ENCODE results near the gene LUC7L3.

The LUC7L3 gene

DNA sequence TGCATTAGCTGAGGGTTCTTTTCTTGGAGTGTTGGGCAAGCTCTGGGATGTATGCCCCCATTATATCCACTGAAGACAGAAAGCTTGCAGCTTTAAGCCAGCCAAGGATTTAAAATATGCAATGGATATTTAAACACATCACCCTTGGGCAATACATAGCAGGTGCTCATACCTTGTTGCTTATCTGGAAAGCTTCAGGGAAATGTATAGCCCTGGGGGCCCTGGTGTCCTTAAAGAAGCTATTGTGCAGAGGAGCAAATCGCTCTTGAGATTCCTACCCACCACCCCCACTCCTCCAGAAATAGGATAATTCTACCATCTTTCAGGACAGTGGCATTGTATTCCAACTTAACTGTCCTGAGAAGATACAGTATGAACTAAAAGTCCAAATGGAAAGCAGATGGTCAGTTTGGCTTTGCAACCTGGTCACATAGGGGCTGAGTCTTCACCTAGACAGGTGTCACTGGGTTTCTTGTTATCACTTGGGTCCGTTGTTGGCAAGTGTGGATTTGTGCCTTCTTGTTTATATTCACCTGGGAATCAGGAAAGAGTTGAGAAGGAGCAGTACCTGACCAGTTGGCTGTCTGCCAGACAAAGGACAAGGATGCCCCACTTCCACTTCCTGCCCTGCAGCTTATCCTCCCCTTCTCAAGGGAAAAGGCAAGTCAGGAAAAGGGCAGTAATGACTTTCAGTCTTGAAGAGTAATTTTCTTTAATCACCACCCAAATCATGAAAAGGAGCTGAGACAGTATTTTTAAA lies 44.5 kb downstream of the LUC7L3 start:
- no peak for DNase-seq

- no peak for DNase-seq
Measured at GRCh38 chr17:50764734-50765149, 45.3 kb downstream of the LUC7L3 start.

- no peak for DNase-seq
Measured at GRCh38 chr17:50765454-50766221, 46.2 kb downstream of the LUC7L3 start.

GRCh38 chr17:50766222-50767023 lies 47.0 kb downstream of the LUC7L3 start:
- DNase-seq = no peak

DNA sequence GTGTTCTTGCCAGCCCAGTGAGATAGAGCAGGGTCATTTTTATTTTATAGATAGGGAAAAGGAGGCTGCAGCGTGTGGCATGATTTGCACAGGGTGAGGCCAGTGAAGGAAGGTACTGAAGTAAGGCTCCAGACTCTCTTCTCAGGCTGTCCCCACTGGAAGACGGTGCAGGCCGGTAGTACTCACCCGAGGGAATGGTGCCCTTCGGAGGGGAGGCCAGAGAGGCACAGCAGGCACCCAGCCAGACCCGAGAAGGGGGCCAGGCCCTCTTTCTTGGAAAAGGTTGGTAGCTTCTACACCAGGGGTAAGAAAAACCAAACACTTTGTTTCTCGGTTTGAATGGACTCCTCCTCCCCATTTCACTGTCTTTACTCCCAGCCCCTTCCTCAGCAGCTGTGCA lies 47.6 kb downstream of the LUC7L3 start:
- no peak for DNase-seq

DNA sequence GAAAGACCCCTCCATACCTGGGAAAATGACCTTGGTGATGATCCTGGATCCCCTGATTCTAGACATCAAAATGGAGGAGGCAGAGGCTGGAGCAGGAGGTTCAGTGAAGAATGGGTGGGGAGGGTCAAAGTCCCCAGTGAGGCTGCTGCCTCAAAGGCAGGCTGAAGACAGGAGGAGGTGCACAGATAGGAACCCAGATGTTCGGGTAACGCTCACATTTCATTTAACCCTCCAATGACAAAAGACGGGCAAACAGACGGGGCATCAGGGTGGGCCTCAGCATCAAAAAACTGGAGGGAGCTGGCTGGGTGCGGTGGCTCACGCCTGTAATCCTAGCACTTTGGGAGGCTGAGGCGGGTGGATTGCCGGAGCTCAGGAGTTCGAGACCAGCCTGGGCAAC lies 48.0 kb downstream of the LUC7L3 start, which contains the start of gene ANKRD40CL:
Gene ANKRD40CL (minus strand): TSS at position 73 of the 400 bp plus-strand sequence. CDS start 605 bp downstream, outside the sequence.
- DNase-seq = no peak

- no peak for DNase-seq
Measured at GRCh38 chr17:50768346-50768761, 49.0 kb downstream of the LUC7L3 start.

DNA sequence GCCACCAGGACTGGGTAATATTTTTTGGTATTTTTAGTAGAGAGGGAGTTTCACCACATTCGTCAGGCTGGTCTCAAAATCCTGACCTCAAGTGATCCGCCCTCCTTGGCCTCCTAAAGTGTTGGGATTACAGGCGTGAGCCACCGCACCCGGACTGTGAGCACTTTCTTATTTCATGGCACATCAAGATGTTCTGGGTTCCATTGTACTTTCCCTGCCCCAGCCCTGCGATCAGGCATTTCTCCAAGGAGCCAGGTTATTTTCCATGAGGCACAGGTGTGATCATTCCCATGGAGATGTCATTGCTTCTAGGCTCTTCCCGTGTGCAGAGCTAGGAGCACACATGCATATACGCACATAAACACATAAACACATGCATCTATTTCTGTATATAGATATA lies 50.5 kb downstream of the LUC7L3 start:
- DNase-seq = no peak

DNA sequence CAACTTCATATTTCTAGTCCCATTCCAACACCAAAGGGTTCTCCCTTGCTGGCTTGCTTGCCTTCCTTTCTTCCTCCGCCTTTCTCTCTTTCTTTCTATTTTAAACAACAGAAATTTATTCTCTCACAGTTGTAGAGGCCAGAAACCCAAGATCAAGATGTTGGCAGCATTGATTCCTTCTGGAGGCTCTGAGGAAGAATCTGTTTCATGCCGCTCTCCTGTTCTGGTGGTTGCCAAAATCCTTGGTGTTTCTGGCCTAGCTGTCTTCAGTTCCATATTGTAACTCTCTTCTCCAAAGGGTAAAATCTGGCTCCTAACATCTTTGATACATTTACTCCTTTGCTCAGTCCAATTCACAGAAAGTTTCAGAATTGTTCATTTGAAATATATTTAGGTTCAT lies 50.9 kb downstream of the LUC7L3 start:
- DNase-seq = no peak

- DNase-seq = no peak
Measured at GRCh38 chr17:50771991-50772785, 52.8 kb downstream of the LUC7L3 start.

GRCh38 chr17:50774225-50774803 lies 54.9 kb downstream of the LUC7L3 start:
- no peak for DNase-seq

DNA sequence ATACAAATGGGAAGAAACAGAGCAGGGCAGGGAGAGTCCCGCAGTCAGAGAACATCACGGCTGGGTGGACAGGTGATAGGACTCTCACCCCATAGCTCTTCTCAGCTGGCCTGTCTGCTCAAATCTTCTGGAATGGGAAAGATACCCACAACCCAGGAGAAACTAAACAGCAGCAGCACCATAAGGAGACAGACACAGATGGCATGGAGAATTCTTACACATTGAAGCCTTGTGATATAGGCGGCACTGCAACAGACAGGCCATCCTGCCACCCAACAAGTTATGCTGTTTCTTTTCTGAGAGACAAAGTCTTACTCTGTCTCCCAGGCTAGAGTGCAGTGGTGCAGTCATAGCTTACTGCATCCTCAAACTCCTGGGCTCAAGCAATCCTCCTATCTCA lies 56.5 kb downstream of the LUC7L3 start:
- DNase-seq = no peak

DNA sequence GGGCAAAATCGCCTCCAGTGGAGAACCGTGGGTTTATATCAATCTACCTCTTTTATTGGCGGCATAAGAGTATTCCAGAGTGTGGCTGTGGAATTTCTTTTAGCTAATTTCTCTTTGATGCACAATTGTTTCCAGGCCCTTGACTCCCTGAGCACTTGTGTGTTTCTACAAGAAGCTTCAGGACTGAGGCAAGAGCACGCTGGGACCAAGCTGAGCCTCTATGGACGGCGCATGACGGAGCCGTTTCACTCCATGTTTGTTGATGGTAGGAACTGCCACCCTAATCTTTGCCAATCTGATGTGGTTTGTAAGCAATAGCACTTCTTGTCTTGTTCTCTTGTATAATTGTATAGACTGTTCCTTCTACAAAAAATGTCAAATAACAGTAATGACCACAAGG lies 59.1 kb downstream of the LUC7L3 start:
- DNase-seq = no peak

DNA sequence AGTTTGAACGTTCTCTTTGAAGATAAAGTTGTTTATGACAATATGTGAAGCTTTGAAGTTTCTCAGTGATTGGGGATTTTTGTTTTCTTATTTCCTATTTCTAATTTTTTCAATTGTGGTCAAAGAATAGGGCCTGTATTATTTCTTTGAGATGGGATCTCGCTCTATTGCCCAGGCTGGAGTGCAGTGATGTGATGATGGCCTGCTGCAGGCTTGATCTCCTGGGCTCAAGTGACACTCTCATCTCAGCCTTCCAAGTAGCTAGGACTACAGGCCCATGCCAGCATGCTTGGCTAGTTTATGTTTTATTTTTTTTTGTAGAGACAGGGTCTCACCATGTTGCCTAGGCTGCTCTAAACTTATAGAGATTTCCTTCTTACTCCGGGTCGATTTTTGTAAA lies 59.6 kb downstream of the LUC7L3 start:
- no peak for DNase-seq

DNA sequence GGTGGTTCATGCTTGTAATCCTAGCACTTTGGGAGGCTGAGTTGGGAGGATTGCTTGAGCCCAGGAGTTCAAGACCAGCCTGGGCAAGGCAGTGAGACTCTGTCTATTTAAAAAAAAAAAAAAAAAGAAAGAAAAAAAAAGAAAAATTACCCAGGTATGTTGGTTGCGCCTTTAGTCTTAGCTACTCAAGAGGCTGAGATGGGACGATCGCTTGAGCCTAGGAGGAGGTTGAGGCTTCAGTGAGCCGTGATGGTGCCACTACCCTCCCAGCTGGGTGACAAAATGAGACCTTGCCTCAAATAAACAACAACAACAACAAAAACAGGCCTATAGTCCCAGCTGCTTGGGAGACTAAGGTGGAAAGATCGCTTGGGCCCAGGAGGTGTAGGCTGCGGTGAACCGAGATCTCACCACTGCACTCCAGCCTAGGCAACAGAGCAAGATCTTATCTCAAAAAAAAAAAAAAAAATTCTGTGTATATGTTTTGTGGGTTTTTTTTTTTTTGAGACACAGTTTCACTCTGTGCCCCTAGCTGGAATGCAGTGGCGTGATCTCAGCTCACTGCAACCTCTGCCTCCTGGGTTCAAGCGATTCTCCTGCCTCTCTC lies 60.4 kb downstream of the LUC7L3 start:
- peak; percentile 49 for DNase-seq

- no peak for DNase-seq
Measured at GRCh38 chr17:50781167-50781566, 61.8 kb downstream of the LUC7L3 start.

DNA sequence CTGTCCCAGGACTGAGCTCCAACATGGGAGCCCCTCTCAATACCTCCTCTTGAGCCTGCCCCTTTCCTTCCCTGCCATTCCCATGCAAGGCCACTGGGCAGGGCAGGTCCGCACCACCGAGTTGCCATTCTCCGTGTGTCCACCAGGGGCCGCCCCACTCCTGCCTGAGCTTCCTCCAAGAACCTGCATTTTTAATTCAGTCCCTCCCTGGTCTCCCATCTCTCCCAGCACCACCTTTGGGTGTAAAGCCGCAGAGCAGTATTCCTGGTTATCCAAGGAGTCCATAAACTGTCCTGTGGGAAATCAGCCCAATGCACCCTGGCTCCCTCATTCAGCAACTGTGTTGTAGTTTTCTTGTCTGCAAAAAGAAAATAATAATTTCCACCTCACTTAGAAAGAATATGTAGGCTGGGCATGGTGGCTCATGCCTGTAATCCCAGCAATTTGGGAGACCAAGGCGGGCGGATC lies 63.8 kb downstream of the LUC7L3 start:
- DNase-seq = peak; percentile 61

- DNase-seq = no peak
Measured at GRCh38 chr17:50783905-50784304, 64.5 kb downstream of the LUC7L3 start.

DNA sequence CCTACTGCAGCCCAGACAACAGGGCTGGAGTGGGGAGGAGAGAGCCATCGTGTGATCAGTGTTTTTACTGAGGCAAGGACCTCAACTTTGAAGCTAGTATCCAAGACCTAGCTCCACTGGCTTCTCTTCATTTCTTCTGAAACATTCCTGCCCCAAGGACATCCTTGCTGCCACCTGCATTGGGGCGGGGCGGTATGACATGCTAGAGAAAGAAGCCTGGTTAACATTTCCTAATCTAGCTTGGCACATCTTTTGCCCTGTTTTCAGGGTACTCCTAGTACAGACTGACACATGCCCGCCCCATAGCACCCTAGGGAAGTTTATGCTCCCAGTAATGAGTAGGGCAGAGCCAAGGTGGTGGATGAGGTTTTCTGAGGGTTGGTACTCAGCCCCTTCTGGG lies 65.7 kb downstream of the LUC7L3 start:
- no peak for DNase-seq

GRCh38 chr17:50785946-50786570 lies 66.7 kb downstream of the LUC7L3 start:
- no peak for DNase-seq

DNA sequence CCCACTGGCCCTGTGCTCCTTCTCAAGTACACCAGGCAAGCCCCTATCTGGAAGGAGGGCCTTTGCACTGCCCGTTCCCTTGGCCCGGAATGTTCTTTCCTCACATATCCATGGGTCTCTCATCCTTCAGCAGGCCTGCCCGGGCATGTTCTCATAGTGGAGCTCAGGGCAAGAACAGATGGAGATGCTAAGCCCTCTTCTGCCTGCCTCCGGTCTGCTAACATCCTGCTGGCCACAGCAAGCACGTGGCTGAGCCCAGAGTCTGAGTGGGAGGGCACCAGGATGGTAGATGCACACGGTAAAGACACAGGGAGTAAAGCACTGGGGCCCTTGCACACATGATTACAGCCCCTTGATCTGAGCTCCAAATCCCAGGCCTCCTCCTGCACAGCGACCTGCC lies 67.7 kb downstream of the LUC7L3 start:
- no peak for DNase-seq

All from activated effector memory CD4-positive, alpha-beta T cell treated with Interleukin-2 at 50 U/mL for 16 hours (primary cell).